HG03039 (cell line): ENCODE data around the gene INO80D.
"Not testable (repeated sequence)": the region's sequence is repeated elsewhere in the genome, so short reads cannot be mapped to it uniquely, and the experiment has no call there.

Source experiments
- ATAC-seq: cut with Tn5 transposase; IDR thresholded peaks from one replicate; pipeline ENCODE4 v1.9.1; 2021; ENCODE audit warnings: mild to moderate bottlenecking, moderate library complexity; ENCODE audit not compliant: unreplicated experiment

The INO80D gene

DNA sequence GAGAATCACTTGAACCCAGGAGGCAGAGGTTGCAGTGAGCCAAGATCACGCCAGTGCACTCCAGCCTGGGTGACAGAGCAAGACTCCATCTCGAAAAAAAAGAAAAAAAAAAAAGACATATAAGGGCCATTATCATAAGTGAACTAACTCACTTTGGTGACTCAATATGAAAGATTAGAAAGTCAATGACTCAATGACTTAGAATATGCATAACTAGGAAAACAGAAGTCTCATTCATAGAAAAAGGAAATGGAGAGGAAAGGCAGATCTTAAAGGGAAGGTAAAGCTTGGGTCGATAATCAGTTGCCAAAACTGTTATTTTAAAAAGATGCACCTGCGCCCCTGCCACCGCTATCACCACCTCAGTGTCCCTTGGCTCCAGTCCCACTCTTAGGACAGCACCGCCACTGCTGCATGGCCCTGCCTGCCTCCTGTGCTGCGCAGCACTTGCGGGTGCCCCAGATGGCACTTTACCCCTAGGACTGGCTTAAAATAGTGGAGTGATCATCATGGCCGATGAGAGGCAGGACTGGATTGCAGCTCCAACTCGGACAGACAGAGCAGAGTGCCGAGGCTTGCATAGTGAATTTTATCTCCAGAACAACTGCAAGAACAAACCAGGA, 54.7 kb downstream of the INO80D start:
- no peak for ATAC-seq

- ATAC-seq, result no peak
Observed at GRCh38 chr2:206028101-206028500, 57.9 kb downstream of the INO80D start.

DNA sequence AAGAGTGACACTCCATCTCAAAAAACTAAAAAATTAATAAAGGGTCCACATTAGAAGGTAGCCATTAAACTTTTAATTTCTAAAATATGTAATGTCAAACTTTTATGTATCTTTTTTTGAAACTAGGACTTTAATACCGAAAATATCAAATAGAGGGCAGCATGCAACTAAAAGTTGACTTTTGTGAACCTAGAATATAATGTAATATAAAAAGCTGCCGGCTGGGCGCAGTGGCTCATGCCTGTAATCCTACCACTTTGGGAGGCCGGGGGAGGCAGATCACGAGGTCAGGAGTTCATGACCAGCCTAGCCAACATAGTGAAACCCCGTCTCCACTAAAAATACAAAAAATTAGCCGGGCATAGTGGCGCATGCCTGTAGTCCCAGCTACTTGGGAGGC, 62.8 kb downstream of the INO80D start:
- ATAC-seq, result no peak

- no peak for ATAC-seq
Observed at GRCh38 chr2:206020171-206020570, 65.8 kb downstream of the INO80D start.

DNA sequence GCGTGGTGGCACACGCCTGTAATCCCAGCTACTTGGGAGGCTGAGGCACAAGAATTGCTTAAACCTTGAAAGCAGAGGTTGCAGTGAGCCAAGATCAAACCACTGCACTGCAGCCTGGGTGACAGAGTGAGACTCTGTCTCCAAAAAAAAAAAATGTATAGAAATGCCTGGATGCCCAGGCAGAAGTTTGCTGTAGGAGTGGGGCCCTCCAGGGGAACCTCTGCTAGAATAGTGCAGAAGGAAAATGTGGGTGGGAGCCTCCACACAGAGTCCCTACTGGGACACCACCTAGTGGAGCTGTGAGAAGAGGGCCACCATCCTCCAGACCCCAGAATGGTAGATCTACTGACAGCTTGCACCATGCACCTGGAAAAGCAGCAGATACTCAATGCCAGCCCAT, 70.2 kb downstream of the INO80D start:
- not testable (repeated sequence) for ATAC-seq

- ATAC-seq, result no peak
Observed at GRCh38 chr2:206011795-206012194, 74.2 kb downstream of the INO80D start.

- no peak for ATAC-seq
Observed at GRCh38 chr2:206011018-206011614, 74.9 kb downstream of the INO80D start.

- ATAC-seq, result no peak
Observed at GRCh38 chr2:206004004-206004693, 81.8 kb downstream of the INO80D start.

DNA sequence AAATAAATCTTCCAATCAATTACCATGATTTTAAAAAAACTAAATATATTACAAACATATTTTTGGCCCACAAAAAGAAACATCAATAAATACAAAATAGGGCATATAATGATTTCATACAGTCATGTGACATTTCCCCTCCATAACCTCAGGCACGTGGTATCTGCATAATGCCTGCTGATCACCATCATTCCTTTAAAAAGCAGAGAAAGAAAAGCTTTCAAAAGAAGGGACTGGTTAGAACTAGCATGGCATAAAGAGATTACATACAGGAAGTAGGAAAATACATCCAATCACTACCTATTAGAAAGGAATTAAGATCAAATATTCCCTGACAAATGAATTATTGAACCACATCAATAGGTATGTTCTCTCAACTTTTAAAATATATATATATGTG, 83.5 kb downstream of the INO80D start:
- no peak for ATAC-seq

DNA sequence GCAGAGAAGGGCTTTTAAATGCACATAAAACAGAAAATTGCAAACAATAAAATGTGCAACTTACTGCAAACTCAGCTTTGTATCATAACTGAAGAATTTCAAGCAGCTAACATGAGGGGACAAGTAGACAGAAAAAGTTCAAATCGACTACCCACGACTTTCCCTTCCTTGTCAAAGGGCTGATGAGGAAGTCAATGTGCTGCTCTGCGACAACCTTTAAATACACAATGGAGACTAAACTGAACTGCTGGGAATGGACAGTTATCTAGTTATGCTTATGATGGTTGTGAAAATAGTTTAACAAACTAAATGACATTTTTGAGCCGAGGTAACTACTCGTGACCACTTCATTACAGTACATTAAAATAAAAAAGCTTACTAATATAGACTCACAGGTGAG, 84.1 kb downstream of the INO80D start:
- no peak for ATAC-seq

GRCh38 chr2:206000776-206001175, 85.2 kb downstream of the INO80D start:
- ATAC-seq, result no peak

- ATAC-seq, result no peak
Observed at GRCh38 chr2:205998583-205998982, 87.4 kb downstream of the INO80D start.

GRCh38 chr2:205996161-205996560, 89.8 kb downstream of the INO80D start:
- no peak for ATAC-seq

- ATAC-seq, result no peak
Observed at GRCh38 chr2:205995260-205995659, 90.7 kb downstream of the INO80D start.

DNA sequence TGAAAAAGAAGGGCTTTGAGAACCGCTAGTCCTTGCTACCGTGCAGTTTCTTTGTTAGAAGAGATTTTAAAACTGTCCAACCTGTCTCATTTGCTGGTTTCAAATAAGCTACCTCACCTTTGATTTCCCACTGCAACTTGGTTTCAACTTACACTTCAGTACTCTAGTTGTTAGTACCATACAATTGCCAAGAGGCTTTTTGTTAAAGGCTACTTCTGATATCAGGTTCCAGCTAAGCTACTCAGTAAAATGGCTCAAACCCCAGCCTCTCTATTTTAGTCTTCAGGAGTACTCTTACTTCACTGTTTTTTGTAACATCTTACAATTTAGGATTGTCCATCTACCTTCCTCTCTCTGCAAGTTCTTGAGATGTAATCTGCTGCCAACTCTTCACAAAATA, 91.6 kb downstream of the INO80D start:
- no peak for ATAC-seq

GRCh38 chr2:205990104-205990503, 95.9 kb downstream of the INO80D start:
- no peak for ATAC-seq

GRCh38 chr2:205989271-205990071, 96.5 kb downstream of the INO80D start:
- no peak for ATAC-seq

DNA sequence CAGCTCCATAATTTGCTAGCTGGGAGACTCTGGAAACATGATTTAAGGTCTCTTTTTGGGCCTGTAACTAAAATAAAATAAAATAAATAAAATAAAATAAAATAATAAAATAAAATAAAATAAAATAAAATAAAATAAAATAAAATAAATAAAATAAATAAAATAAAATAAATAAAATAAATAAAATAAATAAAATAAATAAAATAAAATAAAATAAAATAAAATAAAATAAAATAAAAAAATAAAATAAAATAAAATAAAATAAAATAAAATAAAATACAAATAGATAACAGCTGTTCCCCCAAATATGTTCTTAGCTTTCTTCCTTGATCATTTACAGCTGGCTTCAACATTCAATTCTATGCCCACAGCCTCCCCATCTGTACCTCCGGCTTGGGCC, 97.3 kb downstream of the INO80D start:
- ATAC-seq, result not testable (repeated sequence)

DNA sequence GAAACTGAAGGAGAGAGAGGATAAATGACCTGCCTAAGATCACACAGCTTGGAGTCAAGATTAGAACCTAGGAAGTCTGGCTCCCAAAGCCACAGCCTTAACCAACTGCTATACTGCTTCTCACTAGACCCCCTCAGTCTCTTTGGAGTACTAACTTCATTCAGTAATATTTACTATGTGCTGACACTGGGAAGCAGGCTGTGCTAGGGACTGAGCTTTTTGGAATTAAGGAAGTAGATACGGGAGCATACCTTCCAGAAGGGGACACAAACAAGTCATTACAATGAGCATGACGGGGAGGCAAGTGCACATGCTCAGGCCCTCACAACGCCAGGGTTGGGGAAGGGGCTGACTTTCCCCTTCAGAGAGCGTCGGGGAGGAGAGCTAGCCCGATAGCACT, 97.7 kb downstream of the INO80D start:
- ATAC-seq, result no peak

- ATAC-seq, result not testable (repeated sequence)
Observed at GRCh38 chr2:205986334-205986733, 99.6 kb downstream of the INO80D start.

- ATAC-seq, result peak; percentile 44
Observed at GRCh38 chr2:205984381-205984780, 101.6 kb downstream of the INO80D start.
